Thyroid gland (tissue), 4 donors: ENCODE measurements around the gene TOE1.

ENCODE experiments used
- POLR2A ChIP-seq, 2 donors: fragments of 450-650 bp; IDR thresholded peaks; one replicate each; pipeline ENCODE4 v1.6.1; 2017; ENCODE audit warnings: antibody characterized with exemption in 2 of 2, mild to moderate bottlenecking in 2 of 2, moderate library complexity in 1 of 2
- TF ChIP-seq, protein P1 (sequence below), 6 experiments: fragments of 200-600 bp in 3 of 6; fragments of 450-650 bp in 3 of 6; sonication (generic) in 3 of 6; IDR thresholded peaks; one replicate each; pipeline ENCODE4 v1.5.1; 2016 to 2019; ENCODE audit warnings: antibody characterized with exemption in 6 of 6, mild to moderate bottlenecking in 2 of 6, inconsistent platforms in 1 of 6, moderate library complexity in 1 of 6

DNA sequence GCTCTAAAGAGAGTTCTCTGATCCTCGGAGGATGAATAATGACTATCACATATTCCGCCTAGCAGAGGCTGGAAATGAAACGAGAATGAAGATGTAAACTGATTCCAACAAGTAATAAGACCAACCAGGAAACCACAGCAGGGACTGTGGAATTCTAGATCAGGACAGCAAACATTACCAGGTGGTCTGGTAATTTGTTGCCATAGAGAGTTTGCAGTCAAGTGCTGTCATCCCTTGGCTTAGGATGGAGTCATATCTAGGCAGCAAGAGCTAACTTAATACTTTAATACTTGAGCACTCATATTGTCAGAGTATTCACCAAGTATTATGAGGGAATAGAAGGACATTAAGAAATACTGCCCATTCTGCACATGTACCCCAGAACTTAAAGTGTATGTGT is 45.3 kb downstream of the TOE1 start:
- TF ChIP-seq, protein P1, sequence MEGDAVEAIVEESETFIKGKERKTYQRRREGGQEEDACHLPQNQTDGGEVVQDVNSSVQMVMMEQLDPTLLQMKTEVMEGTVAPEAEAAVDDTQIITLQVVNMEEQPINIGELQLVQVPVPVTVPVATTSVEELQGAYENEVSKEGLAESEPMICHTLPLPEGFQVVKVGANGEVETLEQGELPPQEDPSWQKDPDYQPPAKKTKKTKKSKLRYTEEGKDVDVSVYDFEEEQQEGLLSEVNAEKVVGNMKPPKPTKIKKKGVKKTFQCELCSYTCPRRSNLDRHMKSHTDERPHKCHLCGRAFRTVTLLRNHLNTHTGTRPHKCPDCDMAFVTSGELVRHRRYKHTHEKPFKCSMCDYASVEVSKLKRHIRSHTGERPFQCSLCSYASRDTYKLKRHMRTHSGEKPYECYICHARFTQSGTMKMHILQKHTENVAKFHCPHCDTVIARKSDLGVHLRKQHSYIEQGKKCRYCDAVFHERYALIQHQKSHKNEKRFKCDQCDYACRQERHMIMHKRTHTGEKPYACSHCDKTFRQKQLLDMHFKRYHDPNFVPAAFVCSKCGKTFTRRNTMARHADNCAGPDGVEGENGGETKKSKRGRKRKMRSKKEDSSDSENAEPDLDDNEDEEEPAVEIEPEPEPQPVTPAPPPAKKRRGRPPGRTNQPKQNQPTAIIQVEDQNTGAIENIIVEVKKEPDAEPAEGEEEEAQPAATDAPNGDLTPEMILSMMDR (IDR thresholded peaks at IDR 0.05): no peak
- TF ChIP-seq POLR2A (IDR thresholded peaks at IDR 0.05): no peak
